ENCODE measurements around the gene TMC3.
A peak's percentile ranks its signal among the peaks of the same experiment; 100 is the strongest.

TMC3 gene

GRCh38 chr15:81413851-81414250, 39.8 kb upstream of the TMC3 start:
- Histone ChIP-seq H3K4me1 (no peaks in the 10 kb centered on the region), H3K79me2 (no peaks in the 10 kb centered on the region), H3K4me3 (ENCODE audit: low read depth, low read length) (no peak overlapping the region), H3K27ac (no peak overlapping the region), H3K4me2 (ENCODE audit: low read length) (no peak overlapping the region), H3K27me3 (ENCODE audit: control insufficient read depth, insufficient read depth, low read length) (no peaks in the 10 kb centered on the region), H3K9ac (no peak overlapping the region), H2AFZ (no peak overlapping the region), H3K36me3 (ENCODE audit: control insufficient read depth, insufficient read depth, low read length) (no peaks in the 10 kb centered on the region), H3K9me3 (ENCODE audit: control insufficient read depth, low read length) (no peaks in the 10 kb centered on the region)
- no peak for TF ChIP-seq CTCF (IDR thresholded peaks at IDR 0.05)

- no peak overlapping the region for H2AFZ ChIP-seq
- no peaks in the 10 kb centered on the region for H3K9me3 ChIP-seq (ENCODE audit: control insufficient read depth, low read length)
- H3K27ac ChIP-seq = no peak overlapping the region
- no peaks in the 10 kb centered on the region for H3K27me3 ChIP-seq (ENCODE audit: control insufficient read depth, insufficient read depth, low read length)
- no peak overlapping the region for H3K9ac ChIP-seq
- no peak overlapping the region for H3K4me2 ChIP-seq (ENCODE audit: low read length)
- no peaks in the 10 kb centered on the region for H3K79me2 ChIP-seq
- no peaks in the 10 kb centered on the region for H3K36me3 ChIP-seq (ENCODE audit: control insufficient read depth, insufficient read depth, low read length)
- no peaks in the 10 kb centered on the region for H3K4me1 ChIP-seq
- H3K4me3 ChIP-seq (ENCODE audit: low read depth, low read length) = no peak overlapping the region
- no peak for TF ChIP-seq CTCF (IDR thresholded peaks at IDR 0.05)
Measured at GRCh38 chr15:81411969-81412633, 38.1 kb upstream of the TMC3 start.

- no peak for TF ChIP-seq CTCF (IDR thresholded peaks at IDR 0.05)
- no peaks in the 10 kb centered on the region for H3K27me3 ChIP-seq (ENCODE audit: control insufficient read depth, insufficient read depth, low read length)
- no peak overlapping the region for H3K4me3 ChIP-seq (ENCODE audit: low read depth, low read length)
- no peaks in the 10 kb centered on the region for H3K4me1 ChIP-seq
- no peaks in the 10 kb centered on the region for H3K36me3 ChIP-seq (ENCODE audit: control insufficient read depth, insufficient read depth, low read length)
- no peak overlapping the region for H3K27ac ChIP-seq
- no peak overlapping the region for H3K4me2 ChIP-seq (ENCODE audit: low read length)
- H3K9ac ChIP-seq = no peak overlapping the region
- H3K9me3 ChIP-seq (ENCODE audit: control insufficient read depth, low read length) = no peaks in the 10 kb centered on the region
- no peaks in the 10 kb centered on the region for H3K79me2 ChIP-seq
- H2AFZ ChIP-seq = no peak overlapping the region
Measured at GRCh38 chr15:81411051-81411450, 37.0 kb upstream of the TMC3 start.

GRCh38 chr15:81410318-81410753, 36.3 kb upstream of the TMC3 start:
- no peak overlapping the region for H3K9ac ChIP-seq
- H3K79me2 ChIP-seq = no peaks in the 10 kb centered on the region
- no peak overlapping the region for H3K27ac ChIP-seq
- no peaks in the 10 kb centered on the region for H3K4me1 ChIP-seq
- H3K9me3 ChIP-seq (ENCODE audit: control insufficient read depth, low read length) = no peaks in the 10 kb centered on the region
- TF ChIP-seq CTCF (IDR thresholded peaks at IDR 0.05) = peak; percentile 32
- H3K4me2 ChIP-seq (ENCODE audit: low read length) = no peak overlapping the region
- no peak overlapping the region for H3K4me3 ChIP-seq (ENCODE audit: low read depth, low read length)
- no peaks in the 10 kb centered on the region for H3K27me3 ChIP-seq (ENCODE audit: control insufficient read depth, insufficient read depth, low read length)
- H3K36me3 ChIP-seq (ENCODE audit: control insufficient read depth, insufficient read depth, low read length) = no peaks in the 10 kb centered on the region
- H2AFZ ChIP-seq = no peak overlapping the region

GRCh38 chr15:81407718-81408117, 33.7 kb upstream of the TMC3 start:
- no peak overlapping the region for H2AFZ ChIP-seq
- no peaks in the 10 kb centered on the region for H3K27me3 ChIP-seq (ENCODE audit: control insufficient read depth, insufficient read depth, low read length)
- no peaks in the 10 kb centered on the region for H3K4me1 ChIP-seq
- H3K9me3 ChIP-seq (ENCODE audit: control insufficient read depth, low read length) = no peaks in the 10 kb centered on the region
- H3K79me2 ChIP-seq = no peaks in the 10 kb centered on the region
- no peak for TF ChIP-seq CTCF (IDR thresholded peaks at IDR 0.05)
- H3K9ac ChIP-seq = no peak overlapping the region
- H3K4me2 ChIP-seq (ENCODE audit: low read length) = no peak overlapping the region
- no peaks in the 10 kb centered on the region for H3K36me3 ChIP-seq (ENCODE audit: control insufficient read depth, insufficient read depth, low read length)
- H3K27ac ChIP-seq = no peak overlapping the region
- H3K4me3 ChIP-seq (ENCODE audit: low read depth, low read length) = no peak overlapping the region
